ENCODE data around the gene KIF3B.
"Not testable (repeated sequence)": the region's sequence is repeated elsewhere in the genome, so short reads cannot be mapped to it uniquely, and the experiment has no call there.

Gene KIF3B

DNA sequence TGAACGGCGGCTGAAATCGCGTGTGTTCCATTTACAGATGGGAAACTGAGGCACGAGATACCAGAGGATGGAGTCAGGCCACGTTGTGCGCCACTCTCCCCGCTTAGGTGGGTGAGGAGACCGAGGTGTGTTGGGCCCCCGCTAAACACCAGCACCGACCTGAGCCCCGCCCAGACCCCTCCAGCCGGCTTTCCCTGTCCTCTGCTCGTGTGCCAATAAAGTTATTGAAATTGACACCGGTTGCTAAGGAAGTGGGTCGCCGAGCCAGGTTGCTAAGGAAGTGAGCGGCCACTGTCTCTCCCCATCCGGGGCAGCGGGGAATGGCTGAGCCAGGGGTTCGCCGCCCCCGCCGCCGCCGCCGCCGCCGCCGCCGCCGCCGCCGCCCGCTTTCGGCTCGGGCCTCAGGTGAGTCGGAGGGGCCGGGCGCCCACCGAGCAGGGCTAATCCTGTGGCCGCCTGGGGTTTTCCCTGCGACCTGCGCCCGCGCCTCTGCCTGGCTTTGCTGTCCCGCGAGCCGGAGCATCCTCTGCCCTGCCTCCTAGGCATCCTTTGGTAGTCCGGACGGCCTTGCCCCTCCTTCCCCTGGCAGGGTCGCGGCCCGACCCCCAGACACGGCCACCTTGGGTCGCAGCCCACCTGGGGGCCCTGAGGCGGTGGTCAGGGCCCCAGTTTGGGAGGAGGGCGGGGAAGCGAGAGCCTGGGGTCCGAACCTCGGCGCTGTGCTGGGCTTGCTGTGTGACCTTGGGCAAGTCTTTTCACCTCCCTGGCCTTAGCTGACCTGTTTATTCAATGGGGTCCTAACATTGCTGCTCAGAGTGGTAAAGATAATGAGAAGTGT is at the start of gene KIF3B:
Gene KIF3B, plus strand, starts transcription at position 291 of the 838 bp plus-strand sequence. CDS start 32,127 bp downstream, outside the sequence.
- DNase-seq: peak; percentile 11 to 87 (median 76)

DNA sequence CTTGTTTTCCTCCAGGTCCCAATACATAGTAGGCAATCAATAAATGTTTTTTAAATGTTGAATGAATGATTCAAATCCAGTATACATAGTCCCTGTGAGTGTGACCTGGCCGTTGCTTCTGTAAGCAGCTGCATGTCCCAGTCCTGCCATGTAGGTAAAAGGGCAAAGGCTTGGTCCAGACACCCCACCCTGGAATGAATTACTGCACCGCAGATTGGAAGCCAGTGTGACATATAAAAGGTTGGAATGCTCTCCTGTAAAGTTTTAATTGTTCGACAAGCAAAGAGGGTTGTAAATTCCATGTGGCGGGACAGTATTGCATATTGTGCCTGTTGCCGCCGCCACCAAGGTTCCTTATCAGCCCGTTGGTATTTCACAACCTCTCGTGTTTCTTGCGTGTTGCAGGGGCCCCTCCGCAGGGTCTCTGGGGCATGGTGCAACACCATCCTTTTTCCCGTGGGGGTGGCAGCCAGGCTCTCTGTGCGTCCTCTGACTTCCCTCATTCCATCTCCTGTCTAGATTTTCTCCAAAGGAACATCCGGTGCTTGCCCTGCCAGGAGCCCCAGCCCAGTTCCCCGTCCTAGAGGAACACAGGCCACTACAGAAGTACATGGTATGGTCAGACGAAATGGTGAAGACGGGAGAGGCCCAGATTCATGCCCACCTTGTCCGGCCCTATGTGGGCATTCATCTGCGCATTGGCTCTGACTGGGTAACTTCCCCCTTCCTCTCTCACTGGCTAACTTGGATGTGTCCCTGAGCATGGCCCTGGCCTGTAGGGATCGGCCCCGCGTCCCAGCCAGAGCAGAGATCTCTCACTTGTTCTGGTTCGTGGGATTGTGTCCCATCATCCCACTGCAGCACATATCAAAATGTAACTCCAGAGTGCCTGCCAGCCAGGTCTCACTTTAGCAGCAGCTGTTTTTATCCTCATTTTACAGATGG is 49.4 kb upstream of the KIF3B start:
- peak in 3 of 14 donors; percentile 9 to 47 (median 29) for DNase-seq

DNA sequence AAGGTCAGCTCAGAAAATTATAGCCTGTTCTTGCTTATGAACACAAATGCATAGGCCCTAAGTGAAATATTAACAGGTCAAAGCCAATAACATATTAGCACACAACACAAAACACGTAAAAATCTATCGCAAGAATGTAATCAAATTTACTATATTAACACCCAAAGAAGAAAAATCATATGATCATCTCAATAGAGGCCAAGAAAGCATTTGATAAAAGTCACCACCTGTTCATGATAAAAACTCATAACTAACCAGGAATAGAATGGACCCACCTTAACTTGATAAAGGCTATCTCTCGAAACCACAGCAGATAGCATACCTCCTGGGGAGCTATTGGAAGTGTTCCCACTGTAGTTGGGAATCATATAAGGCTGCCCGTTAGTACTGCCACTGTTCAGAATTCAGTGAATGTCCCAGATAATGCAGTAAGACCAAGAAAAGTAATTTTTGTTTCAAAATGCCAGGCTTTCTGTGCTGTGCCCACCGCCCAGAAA is 48.2 kb upstream of the KIF3B start:
- no peak for DNase-seq

DNA sequence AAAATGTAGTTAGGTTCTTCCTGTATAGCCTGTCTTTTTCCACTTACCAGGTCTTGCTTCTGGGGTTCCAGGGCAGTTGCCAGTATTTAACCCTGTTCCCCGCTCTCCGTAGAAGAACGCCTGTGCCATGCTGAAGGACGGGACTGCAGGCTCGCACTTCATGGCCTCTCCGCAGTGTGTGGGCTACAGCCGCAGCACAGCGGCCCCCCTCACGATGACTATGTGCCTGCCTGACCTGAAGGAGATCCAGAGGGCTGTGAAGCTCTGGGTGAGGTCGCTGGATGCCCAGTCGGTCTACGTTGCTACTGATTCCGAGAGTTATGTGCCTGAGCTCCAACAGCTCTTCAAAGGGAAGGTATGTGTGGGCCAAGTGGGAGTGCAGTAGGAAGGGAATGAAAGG is 46.7 kb upstream of the KIF3B start:
- no peak for DNase-seq

DNA sequence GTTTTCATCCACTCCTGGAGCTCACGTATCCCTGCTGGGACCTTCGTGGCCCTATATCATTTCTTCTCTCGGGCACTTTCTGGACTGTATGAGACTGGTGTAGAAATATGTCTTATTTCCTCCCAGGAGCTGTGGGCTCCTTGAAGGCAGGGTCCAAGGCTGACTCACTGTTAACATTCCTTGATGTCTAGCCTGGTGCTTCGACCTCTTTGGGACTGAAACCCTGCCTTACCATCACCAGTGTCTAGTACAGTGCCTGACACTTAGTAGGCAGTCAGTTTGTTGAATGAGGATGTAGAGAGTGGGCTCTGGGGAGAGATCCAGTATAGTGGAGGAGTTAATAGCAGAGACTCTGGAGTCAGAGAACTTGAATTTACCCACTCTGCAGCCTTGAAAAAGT is 46.2 kb upstream of the KIF3B start:
- no peak for DNase-seq

DNA sequence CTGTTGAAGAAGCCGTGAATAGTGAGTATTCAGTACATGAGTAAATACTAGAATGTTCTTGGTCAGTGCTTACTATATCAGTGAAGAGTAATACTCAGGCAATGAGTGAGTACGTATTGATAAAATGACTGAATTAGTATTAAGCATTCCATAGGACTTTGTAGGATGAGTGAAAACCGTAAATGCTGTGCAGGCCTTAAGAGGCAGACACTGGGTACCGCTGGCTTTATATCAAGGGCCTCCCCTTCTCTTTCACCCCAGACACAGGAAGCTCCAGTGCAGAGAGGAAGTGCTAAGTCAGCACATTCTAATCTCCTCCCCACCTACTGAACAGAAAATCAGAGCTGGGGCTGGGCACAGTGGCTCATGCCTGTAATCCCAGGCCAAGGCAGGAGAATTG is 45.6 kb upstream of the KIF3B start:
- DNase-seq: peak in 3 of 14 donors; percentile 18 to 41 (median 21)

DNA sequence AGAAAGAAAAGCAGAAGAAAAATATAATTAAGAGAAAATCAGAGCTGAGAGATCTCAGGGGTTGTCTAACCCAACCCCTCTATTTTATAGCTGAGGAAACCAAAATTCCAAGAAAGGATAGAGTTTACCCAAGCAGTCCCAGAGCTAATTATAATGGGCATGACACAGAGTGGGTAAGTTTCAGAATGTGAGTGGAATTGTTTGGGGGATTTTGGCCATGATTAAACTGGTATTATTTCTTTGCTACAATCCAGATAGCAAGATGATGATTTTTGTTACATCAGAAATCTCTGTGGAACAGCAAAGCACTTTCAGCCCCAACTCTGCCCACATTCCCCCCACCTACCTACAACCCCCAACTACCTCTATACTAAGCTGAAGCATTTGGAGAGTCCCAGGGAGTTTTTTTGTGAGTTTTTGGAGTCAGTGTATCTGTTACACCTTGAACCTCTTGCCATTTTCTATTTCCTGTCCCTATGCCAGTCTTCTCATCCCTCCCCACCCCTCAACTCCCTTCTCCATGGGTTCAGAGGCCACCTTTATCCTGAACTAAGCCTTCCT is 45.0 kb upstream of the KIF3B start:
- no peak for DNase-seq

DNA sequence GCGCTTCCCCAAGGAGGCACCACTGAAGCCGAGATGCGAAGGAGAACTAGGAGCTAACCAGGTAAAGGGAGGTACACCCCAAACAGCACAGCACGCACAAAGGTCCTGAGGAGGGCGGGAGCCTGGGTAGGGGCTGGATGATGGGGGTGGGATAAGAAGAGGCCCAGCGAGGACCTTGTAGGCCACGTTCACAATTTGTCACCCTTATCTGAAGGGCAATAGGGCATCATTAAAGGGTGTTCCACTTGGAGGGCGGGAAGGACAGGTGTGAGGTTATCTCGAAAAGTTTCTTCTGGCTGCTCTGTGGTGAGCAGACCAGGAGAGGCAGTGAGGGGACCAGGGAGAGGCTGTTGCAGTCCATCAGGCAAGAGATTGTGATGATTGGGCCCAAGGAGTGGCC is 44.2 kb upstream of the KIF3B start:
- DNase-seq: no peak

DNA sequence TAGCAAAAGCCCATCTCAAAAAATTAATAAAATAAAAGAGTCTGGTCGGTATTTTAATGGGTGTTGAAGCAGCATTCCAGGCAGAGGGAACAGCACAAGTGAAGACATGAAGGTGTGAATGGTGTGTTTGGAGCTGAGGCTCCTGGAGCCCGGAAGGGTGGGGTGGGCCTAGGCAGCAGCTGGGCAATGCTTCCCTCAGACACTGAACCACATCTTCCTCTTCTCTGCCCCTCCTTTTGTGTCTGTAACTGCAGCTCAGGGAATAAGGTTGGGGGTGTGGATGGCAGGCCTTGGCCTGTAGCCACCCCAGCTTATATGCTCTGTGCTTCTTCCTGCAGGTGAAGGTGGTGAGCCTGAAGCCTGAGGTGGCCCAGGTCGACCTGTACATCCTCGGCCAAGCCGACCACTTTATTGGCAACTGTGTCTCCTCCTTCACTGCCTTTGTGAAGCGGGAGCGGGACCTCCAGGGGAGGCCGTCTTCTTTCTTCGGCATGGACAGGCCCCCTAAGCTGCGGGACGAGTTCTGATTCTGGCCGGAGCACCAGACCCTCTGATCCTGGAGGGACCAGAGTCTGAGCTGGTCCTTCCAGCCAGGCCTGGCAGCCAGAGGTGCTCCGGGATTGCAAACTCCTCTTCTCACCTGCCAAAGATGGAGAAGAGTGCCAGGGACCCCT is 43.2 kb upstream of the KIF3B start:
- DNase-seq: no peak

DNA sequence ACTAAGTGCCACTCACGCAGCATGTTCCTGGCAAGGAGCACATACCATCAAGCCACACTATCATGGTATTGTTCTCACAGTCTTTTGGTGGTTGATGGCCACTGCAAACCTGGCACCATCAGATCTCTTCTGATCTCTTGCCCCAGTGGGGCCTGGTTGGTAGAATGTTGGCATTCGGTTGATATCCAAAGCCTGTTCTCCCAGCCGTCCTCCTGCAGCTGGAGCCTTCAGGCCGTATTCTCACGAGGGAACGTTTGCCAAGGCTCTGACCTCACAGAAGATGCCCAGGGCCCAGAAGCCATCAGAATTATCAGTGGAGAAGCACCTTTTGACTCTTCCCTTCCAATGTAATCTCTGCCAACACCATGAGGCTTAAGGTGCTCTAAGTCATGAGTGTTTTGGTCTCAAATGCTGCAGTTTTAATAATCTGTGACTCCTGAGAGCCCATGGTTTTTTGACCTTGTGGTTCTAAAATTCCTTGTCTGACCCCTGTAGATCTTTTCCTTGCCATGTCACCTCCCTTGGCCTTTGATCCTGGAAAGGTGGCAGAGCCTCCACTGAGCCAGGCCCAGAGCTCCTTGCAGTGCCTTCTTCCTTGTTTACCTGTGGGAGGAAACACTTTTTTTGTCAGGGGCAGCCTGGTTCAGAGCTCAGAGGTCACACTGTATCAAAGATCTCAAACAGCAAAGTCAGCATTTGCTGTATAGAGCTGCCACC is 42.0 kb upstream of the KIF3B start:
- DNase-seq: no peak

DNA sequence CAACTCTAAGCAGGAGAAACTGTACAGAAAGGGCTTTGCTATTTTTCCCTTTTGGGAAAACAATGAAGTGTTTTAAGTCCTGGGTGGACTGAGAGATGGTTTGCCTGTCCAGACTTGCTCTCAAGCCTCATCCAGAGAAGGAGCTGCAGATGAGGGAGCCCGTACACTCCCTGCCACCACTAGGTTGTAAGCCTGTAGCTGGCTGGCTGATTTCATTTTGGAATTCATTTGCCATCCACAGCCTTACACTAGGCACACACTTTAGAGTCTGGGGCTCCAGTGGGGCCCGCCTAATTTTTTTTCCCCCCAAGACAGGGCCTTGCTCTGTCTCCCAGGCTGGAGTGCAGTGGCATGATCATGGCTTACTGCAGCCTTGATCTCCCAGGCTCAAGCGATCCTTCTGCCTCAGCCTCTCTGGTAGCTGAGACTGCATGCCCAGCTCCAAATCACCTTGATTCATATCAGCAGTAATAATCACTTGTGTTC is 41.4 kb upstream of the KIF3B start:
- no peak for DNase-seq

DNA sequence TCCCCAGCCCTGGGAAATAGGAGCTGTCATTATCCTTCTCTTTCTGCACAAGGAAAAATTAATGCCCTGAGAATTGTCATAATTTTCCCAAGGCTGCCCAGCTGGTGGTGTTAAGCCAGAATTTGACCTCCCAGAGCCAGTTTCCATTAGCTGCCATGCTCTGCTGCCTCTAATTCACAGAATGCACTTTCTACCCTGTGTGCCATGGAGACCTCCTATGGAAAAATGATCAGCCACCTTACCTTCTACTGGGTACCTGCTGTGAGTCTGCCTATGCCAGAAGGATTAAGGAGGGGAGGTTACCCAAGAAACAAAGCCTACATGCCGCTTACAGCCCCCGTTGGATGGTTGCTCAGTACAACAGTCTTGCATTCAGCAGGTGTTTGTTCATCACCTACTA is 40.6 kb upstream of the KIF3B start:
- no peak for DNase-seq

DNA sequence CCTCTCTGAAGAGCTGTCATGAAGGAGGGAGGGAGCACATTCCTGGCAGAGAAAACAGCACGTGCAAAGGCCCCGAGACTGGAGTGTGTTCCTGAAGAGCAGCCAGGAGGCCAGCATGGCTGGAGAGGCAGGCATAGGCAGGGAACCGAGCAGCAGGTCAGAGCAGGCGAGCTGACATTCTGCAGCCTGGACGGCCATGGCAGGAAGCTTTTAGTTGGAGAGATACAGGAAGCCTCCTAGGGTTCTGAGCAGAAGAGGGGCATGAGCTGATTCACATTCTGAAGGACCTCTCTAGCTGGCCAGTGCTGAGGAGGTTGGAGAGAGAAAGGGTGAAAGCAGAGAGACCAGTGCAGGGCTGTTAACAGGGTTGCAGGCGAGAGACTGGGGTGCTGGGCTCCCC is 40.0 kb upstream of the KIF3B start:
- no peak for DNase-seq

DNA sequence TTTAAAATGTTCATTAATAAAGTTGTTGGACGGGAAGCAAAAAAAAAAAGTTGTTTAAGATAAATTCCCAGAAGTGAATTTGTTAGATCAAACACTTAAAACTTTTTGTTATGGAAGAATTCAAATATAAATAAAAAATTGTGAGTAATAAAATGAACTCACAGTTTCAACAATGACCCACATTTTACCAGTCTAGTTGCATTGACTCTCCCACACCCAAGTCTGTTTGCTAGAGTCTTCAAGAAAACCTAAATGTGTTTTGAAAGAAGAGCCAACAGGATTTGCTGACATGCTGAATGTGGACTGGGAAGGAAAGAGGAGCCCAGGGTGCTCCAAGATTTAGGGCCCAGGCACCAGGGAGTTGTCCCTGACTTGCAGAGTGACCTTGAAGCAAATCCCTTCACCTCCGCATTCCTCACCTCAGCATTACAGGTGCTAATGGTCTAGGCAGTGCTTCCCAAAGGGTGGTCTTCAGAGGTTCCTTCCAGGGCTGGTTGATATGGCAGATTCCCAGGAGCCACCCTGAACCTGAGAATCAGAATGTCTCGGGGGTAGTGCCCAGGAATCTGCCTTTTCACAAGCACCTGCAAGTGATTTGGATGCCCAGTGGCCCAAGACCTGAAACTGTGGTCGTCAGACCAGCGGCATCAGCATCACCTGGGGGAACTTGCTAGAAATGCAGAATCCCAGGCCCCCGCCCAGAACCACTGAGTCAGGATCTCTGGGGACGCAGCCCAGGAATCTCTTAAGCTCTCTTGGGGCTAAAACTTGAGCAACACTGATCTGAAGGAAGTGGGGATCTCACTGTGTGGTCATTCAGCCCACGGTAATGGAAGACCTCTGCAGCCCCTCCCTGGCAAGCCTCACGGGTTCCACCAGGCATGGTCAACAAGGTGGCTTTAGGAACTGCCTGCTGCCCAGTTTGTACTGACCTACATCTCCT is 38.7 kb upstream of the KIF3B start:
- DNase-seq: no peak

DNA sequence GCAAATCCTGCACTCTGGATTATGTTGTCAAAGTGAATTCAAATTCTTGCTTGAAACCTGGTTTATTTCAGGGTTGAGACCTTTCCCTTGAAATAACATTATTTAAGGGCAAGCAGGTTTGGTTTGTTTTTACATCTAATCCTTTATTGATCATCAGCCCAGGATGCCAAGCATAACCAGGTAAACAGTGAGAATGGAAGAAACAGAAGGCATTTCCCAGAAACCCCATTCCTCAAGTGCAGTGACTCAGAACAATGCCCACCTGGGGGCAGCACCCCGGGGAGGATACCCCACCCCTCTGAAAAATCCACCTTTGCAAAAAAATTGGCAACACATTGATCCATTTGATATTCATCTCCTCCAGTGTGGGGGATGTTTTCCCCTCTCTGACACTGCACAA is 37.2 kb upstream of the KIF3B start:
- no peak for DNase-seq

DNA sequence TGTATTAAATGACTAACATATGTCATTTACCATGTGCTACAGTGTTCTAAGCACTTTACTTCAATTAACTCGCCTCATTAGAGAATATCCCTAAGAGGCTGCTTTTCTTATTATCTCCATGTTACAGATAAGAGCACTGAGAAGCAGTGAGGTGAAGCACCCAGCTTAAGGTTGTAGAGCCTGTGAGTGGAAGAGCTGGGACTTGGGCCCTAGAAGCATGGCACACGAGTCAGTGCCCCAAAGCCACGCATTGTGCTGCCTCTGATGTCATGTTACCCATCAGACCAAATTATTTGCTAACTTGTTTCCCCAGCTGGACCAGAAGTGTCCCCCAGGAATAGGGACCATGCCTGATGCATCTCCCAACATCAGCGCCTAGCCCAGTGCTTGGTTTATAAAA is 35.6 kb upstream of the KIF3B start:
- no peak for DNase-seq

DNA sequence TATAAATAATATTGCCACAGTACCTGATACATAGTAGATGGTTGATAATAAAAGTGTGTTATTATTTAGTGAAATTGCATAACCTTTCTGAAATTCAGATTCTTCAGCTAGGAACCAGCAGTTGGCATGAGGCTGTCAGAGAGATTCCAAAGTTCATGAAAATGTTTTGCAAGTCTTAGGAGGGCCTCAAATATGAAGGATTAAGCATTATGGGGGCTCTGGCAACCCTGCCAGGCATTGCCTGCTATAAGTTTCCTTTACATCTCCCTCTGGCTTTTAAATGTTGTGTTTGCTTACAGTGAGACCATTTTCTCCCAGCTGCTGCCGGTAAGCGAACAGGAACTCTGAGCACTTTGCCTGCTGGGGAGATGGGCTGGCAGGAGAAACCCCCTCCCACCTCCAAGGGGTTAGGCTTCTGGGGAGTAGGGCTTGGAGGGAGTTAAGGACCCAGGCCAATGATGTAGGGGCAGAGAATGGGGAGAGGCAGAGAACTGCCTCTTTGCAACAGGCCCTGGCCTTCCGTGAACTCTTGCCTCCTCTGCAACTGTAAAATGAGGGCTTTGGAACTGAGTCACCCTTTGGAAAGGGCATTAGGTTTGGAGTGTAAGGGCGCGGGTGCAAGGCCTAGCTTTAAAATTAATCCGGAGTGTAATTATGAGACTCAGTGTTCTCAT is 33.2 kb upstream of the KIF3B start:
- DNase-seq: no peak

DNA sequence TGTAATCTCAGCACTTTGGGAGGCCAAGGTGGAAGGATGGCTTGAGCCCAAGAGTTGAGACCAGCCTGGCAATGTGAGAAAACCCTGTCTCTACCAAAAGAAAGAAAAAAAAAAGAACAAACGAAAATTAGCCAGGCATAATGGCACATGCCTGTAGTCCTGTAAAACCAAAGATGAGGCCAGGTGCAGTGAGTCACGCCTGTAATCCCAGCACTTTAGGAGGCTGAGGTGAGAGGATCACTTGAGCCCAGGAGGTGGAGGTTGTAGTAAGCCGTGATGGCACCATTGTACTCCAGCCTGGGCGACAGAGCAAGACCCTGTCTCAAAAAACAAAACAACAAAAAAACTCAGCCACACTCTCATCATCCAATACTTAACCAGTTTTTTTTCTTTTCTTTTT is 32.5 kb upstream of the KIF3B start:
- no peak for DNase-seq

DNA sequence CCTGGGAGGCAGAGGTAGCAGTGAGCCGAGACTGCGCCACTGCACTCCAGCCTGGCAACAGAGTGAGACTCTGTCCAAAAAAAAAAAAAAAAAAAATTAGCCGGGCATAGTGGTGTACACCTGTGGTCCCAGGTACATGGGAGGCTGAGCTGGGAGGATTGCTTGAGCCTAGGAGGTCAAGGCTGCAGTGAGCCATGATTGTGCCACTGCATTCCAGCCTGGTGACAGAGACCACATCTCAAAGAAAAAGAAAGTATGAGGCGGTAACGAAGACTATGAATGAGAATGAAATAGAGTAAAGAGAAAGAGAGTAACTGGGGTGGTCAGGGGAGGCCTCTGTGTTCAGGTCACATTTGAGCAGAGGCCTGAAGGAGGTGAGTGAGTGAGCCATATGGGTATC is 31.2 kb upstream of the KIF3B start:
- not testable (repeated sequence) for DNase-seq

DNA sequence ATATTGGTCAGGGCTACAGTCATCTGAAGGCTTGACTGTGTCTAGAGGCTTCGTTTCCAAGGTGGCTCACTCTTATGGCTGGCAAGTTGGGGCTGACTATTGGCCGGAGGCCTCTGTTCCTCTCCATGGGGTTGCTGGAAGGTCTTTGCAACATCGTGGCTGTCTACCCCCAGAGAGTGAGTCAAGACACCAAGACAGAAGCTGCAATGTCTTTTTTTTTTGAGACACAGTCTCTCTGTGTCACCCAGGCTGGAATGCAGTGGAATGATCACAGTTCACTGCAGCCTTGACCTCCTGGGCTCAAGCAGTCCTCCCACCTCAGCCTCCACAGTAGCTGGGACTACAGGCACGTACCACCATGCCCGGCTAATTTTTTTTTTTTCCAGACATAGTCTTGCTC is 29.4 kb upstream of the KIF3B start:
- no peak for DNase-seq

Measured in C1 segment of cervical spinal cord (tissue), 14 donors.